Measurements from ENCODE around the gene CTBP2.

CTBP2 gene

DNA sequence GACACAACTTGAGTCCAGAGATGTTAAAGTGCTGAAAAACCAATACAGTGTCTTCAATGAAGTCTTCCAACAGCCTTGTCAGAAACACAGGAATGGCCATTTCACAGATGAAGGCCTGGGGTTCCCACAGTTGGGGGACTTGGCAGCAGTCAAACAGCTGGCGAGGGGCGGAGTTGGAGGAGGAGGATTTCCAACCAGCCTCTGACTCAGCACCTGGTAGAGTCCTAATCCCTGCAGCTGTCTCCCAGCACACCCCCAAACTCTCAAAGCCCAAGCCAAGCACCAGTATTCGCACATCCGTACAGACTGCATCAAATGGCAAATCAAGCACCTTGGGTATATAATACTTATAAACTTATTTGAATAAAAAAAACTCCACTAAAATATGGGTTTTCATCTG lies 28.0 kb downstream of the CTBP2 start:
- Histone ChIP-seq H3K4me1 (ENCODE audit: control insufficient read depth, insufficient read depth, low read length, poor library complexity, severe bottlenecking) (peaks cover 11% of the 10 kb centered on the region), H3K4me3 (ENCODE audit: extremely low read depth, insufficient read depth, low read length, poor library complexity, severe bottlenecking) (no peak overlapping the region), H3K27ac (ENCODE audit: low read depth, low read length, severe bottlenecking) (no peak overlapping the region), H3K36me3 (ENCODE audit: control insufficient read depth, insufficient read depth, low read length) (peaks cover 88% of the 10 kb centered on the region), H3K9me3 (ENCODE audit: control insufficient read depth, low read length) (peaks cover 4% of the 10 kb centered on the region)
- 100% methylated on average over 2 of the region's 4 CpGs; no CpG with 5 or more reads in 1 of the 2 experiments for WGBS, 2 experiments (ENCODE audit: insufficient coverage in 2 of 2)

DNA sequence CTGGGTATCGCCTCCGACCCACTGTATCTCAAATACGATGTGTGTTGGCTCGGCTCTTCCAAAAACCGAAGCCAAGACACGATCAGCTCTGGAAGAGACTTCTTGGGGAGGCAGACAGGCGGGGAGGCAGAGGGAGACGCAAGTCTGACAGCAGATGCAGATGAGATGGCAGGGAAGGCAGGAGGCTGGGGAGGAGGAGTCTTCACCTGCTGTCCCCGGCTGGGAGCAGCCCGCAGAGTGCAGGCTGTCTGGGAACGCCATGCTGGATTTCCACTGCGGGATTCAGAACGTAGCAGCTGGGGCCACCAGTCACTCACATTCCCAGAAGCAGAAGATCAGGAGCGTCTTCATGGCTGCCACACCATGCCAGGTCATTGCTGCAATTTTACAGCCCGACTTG lies 29.4 kb downstream of the CTBP2 start:
- H3K36me3 ChIP-seq (ENCODE audit: control insufficient read depth, insufficient read depth, low read length): peaks cover 83% of the 10 kb centered on the region
- H3K4me3 ChIP-seq (ENCODE audit: extremely low read depth, insufficient read depth, low read length, poor library complexity, severe bottlenecking): no peak overlapping the region
- 96% methylated on average over 11 to 15 of the region's 15 CpGs for WGBS, 2 experiments (ENCODE audit: insufficient coverage in 2 of 2)
- H3K9me3 ChIP-seq (ENCODE audit: control insufficient read depth, low read length): peaks cover 4% of the 10 kb centered on the region
- H3K27ac ChIP-seq (ENCODE audit: low read depth, low read length, severe bottlenecking): no peak overlapping the region
- no peaks in the 10 kb centered on the region for H3K4me1 ChIP-seq (ENCODE audit: control insufficient read depth, insufficient read depth, low read length, poor library complexity, severe bottlenecking)

DNA sequence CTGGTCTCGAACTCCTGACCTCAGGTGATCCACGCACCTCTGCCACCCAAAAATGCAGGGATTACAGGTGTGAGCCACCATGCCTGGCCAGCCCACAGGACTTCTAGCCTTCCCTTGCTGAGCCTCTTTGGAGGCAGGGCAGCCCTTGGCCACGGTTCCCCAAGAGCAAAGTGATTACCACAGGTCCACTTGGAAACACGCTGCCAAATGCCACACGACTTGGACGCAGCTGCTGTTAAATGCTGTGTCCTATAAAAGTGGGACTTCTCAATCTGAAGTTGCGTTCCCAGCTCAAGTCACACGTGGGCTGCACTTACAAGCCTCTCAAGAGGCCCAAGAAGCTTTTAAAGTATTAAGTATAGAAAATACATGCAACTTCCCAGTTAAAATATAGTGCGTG lies 30.1 kb downstream of the CTBP2 start:
- Histone ChIP-seq H3K4me3 (ENCODE audit: extremely low read depth, insufficient read depth, low read length, poor library complexity, severe bottlenecking) (no peak overlapping the region), H3K4me1 (ENCODE audit: control insufficient read depth, insufficient read depth, low read length, poor library complexity, severe bottlenecking) (no peaks in the 10 kb centered on the region), H3K36me3 (ENCODE audit: control insufficient read depth, insufficient read depth, low read length) (peaks cover 90% of the 10 kb centered on the region), H3K9me3 (ENCODE audit: control insufficient read depth, low read length) (peaks cover 4% of the 10 kb centered on the region), H3K27ac (ENCODE audit: low read depth, low read length, severe bottlenecking) (no peak overlapping the region)
- 98% methylated on average over 6 to 8 of the region's 9 CpGs for WGBS, 2 experiments (ENCODE audit: insufficient coverage in 2 of 2)

DNA sequence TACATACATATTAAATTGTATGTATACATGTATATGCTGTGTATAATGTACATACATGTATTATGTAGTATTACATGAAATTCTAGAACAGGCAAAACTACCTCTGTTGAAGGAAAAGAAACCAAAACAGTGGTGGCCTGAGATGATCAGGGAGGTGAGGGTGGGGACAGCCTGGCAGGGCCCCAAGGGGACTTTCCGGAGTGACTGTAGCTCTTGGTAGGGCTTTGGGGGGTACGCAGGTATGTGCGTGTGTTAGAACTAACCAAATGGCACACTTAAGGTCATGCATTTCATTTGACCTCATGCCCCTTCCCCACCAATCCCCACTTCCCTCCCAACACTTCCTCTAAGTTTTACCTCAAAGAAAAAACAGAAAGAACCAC lies 31.3 kb downstream of the CTBP2 start:
- Histone ChIP-seq H3K9me3 (ENCODE audit: control insufficient read depth, low read length) (peaks cover 4% of the 10 kb centered on the region), H3K4me3 (ENCODE audit: extremely low read depth, insufficient read depth, low read length, poor library complexity, severe bottlenecking) (no peak overlapping the region), H3K36me3 (ENCODE audit: control insufficient read depth, insufficient read depth, low read length) (peaks cover 85% of the 10 kb centered on the region), H3K4me1 (ENCODE audit: control insufficient read depth, insufficient read depth, low read length, poor library complexity, severe bottlenecking) (no peaks in the 10 kb centered on the region), H3K27ac (ENCODE audit: low read depth, low read length, severe bottlenecking) (no peak overlapping the region)
- WGBS, 2 experiments (ENCODE audit: insufficient coverage in 2 of 2): 60 to 100% methylated on average over 1 of the region's 3 CpGs

DNA sequence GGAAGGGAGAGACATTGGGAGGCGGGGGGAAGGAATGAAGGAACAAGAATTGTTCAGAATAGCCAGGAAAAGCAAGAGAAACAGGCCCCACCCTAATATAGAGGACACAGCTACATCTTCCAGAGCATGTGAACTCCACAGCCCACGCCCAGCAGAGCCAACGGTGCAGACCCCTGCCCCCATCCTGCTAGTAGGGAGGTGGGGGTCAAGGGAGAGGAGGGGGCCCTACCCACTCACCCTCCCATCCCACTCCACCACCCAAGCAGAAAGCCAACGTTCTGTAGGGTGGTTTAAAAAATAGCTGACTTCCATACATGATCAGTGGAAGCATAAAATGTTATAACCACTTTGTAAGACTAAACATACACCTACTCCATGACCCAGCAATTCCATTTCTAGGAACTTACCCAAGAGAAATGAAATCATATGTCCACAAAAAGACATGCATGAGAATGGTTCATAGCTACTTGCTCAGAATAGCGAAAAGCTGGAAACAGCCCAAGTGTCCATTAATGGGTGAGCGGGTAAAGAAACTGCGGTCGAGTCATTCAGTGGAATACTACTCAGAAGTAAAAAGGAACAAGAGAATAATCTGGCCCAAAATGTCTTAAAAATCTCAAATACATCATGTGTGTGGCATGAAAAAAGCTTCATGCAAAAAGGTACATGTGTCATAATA lies 31.8 kb downstream of the CTBP2 start:
- Histone ChIP-seq H3K4me3 (ENCODE audit: extremely low read depth, insufficient read depth, low read length, poor library complexity, severe bottlenecking) (no peak overlapping the region), H3K36me3 (ENCODE audit: control insufficient read depth, insufficient read depth, low read length) (peaks cover 85% of the 10 kb centered on the region), H3K27ac (ENCODE audit: low read depth, low read length, severe bottlenecking) (no peak overlapping the region), H3K9me3 (ENCODE audit: control insufficient read depth, low read length) (peaks cover 4% of the 10 kb centered on the region), H3K4me1 (ENCODE audit: control insufficient read depth, insufficient read depth, low read length, poor library complexity, severe bottlenecking) (peaks cover 2% of the 10 kb centered on the region)
- WGBS, 2 experiments (ENCODE audit: insufficient coverage in 2 of 2): 98 to 100% methylated on average over 2 to 5 of the region's 8 CpGs

DNA sequence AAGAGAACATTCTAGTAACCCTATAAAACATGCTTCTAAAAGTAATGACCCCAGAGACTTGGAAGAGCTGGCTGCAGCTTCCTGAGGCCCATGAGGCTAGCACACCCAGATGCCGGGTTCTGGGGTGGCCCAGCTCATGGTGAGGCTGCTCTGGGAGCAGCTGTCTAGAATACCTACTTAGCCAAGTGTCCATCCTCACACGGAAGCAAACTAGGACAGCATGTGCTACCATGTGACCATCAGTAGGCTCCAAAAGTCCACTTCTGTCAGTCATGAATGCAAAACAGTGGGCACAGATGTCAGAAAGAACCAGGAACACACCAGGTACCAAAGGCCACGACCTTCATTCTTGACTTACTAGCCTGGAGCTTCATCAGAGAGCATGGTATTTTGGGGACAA lies 32.4 kb downstream of the CTBP2 start:
- H3K27ac ChIP-seq (ENCODE audit: low read depth, low read length, severe bottlenecking): no peak overlapping the region
- peaks cover 3% of the 10 kb centered on the region for H3K4me1 ChIP-seq (ENCODE audit: control insufficient read depth, insufficient read depth, low read length, poor library complexity, severe bottlenecking)
- H3K4me3 ChIP-seq (ENCODE audit: extremely low read depth, insufficient read depth, low read length, poor library complexity, severe bottlenecking): no peak overlapping the region
- H3K36me3 ChIP-seq (ENCODE audit: control insufficient read depth, insufficient read depth, low read length): peaks cover 85% of the 10 kb centered on the region
- peaks cover 4% of the 10 kb centered on the region for H3K9me3 ChIP-seq (ENCODE audit: control insufficient read depth, low read length)
- 100% methylated on average over 3 of the region's 3 CpGs for WGBS, 2 experiments (ENCODE audit: insufficient coverage in 2 of 2)

DNA sequence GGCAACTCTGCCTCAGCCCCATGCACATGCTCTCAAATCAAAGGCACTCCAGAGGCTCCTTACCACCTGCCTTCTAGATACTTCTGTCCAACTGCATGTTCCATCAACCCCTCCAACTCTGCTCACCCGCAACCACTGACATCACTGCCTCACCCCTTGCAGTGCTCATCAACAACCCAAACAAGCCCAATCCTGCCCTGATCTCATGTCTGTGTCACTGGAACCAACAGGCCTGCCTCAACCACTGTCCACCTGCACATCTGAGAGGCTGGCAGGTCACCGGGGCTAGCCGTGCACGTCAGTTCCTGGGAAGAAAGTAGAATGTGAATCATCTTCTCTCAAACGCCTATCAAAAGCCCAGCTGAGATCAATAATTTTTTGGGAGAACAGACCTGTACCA lies 33.3 kb downstream of the CTBP2 start:
- peaks cover 4% of the 10 kb centered on the region for H3K9me3 ChIP-seq (ENCODE audit: control insufficient read depth, low read length)
- peaks cover 3% of the 10 kb centered on the region for H3K4me1 ChIP-seq (ENCODE audit: control insufficient read depth, insufficient read depth, low read length, poor library complexity, severe bottlenecking)
- no peak overlapping the region for H3K27ac ChIP-seq (ENCODE audit: low read depth, low read length, severe bottlenecking)
- peaks cover 87% of the 10 kb centered on the region for H3K36me3 ChIP-seq (ENCODE audit: control insufficient read depth, insufficient read depth, low read length)
- no peak overlapping the region for H3K4me3 ChIP-seq (ENCODE audit: extremely low read depth, insufficient read depth, low read length, poor library complexity, severe bottlenecking)
- 78 to 87% methylated on average over 3 to 5 of the region's 5 CpGs for WGBS, 2 experiments (ENCODE audit: insufficient coverage in 2 of 2)

DNA sequence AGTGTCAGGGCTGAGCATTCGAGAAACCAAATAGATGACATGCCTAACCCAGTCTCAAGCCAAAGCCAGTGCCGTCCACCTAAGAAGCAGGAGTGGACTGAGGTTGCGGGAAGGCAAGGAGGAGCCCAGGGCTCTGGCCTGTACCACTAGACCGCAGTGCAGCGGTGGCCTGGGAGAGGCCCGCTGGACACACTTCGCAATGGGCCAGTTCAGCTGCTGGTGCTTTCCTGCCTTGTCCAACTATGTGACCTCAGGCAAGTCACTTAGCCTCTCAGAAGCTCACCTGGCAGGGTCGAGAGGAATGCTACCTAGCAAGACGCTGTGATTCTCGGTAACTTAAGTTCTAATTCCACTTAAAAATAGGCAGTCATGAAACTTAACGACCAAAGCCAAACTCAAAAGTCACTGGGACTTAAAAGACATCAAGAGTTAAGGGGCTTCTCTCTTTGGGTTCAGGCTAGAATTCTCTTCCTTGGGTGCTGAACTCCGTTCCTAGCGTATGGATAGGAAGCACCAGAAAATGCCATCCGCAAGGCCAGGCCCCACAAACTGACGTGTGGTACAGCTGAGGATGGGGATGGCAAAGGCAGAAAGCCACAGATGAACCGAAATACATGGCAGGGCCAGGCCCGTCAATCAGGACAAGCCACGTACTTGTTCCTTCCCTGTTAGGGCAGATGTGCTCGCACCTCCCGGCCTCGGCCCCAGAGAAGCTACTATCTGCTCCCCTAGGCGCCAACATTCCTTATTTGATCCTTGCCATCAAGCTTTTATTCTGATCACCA lies 34.2 kb downstream of the CTBP2 start:
- peaks cover 4% of the 10 kb centered on the region for H3K4me1 ChIP-seq (ENCODE audit: control insufficient read depth, insufficient read depth, low read length, poor library complexity, severe bottlenecking)

DNA sequence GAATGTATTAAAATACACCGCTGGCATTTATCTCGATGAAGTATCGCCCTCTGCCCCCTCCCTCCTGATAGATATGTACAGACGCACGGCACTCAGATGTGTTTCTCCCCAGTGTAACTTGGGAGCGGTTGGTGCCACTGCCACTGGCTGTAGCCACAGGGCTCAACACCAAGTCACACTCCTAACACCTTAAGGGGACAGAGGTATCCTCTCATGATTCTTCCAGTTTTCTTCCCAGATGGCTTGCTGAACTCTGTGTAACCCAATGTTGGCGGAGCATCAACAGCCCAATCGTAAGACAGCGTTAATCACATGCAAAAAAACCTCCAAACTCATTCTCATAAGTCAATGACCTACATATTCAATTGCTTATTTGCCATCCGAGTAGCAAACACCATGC lies 35.5 kb downstream of the CTBP2 start:
- H3K27ac ChIP-seq (ENCODE audit: low read depth, low read length, severe bottlenecking): no peak overlapping the region
- peaks cover 87% of the 10 kb centered on the region for H3K36me3 ChIP-seq (ENCODE audit: control insufficient read depth, insufficient read depth, low read length)
- H3K4me1 ChIP-seq (ENCODE audit: control insufficient read depth, insufficient read depth, low read length, poor library complexity, severe bottlenecking): peaks cover 16% of the 10 kb centered on the region
- no peaks in the 10 kb centered on the region for H3K9me3 ChIP-seq (ENCODE audit: control insufficient read depth, low read length)
- H3K4me3 ChIP-seq (ENCODE audit: extremely low read depth, insufficient read depth, low read length, poor library complexity, severe bottlenecking): no peak overlapping the region
- WGBS, 2 experiments (ENCODE audit: insufficient coverage in 2 of 2): 85 to 95% methylated on average over 9 to 10 of the region's 10 CpGs

More for the DNA sequence above, 34.2 kb downstream of the CTBP2 start:
- H3K36me3 ChIP-seq (ENCODE audit: control insufficient read depth, insufficient read depth, low read length): peaks cover 87% of the 10 kb centered on the region
- WGBS, 2 experiments (ENCODE audit: insufficient coverage in 2 of 2): 95 to 96% methylated on average over 21 to 22 of the region's 22 CpGs
- H3K9me3 ChIP-seq (ENCODE audit: control insufficient read depth, low read length): no peaks in the 10 kb centered on the region
- no peak overlapping the region for H3K4me3 ChIP-seq (ENCODE audit: extremely low read depth, insufficient read depth, low read length, poor library complexity, severe bottlenecking)
- no peak overlapping the region for H3K27ac ChIP-seq (ENCODE audit: low read depth, low read length, severe bottlenecking)

DNA sequence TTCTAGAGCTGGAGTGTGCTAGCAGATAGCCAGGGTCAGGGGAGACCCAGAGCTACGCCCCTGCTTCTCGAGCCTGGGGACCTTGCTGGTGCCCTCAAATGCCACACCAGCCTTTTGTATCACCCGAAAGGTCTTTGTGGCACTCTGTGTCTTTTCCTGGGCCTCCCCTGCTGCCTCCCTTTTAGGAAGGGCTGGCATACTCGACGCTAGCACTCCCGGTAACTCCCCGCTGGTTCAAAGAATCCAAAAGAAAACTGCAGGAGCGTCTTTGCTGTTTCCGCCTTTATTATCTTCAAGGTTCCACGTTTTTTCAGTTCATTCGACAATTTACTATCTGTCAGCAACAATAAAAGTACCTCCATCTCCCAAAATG lies 36.3 kb downstream of the CTBP2 start:
- peaks cover 16% of the 10 kb centered on the region for H3K4me1 ChIP-seq (ENCODE audit: control insufficient read depth, insufficient read depth, low read length, poor library complexity, severe bottlenecking)
- no peaks in the 10 kb centered on the region for H3K9me3 ChIP-seq (ENCODE audit: control insufficient read depth, low read length)
- no peak overlapping the region for H3K4me3 ChIP-seq (ENCODE audit: extremely low read depth, insufficient read depth, low read length, poor library complexity, severe bottlenecking)
- H3K27ac ChIP-seq (ENCODE audit: low read depth, low read length, severe bottlenecking): no peak overlapping the region
- H3K36me3 ChIP-seq (ENCODE audit: control insufficient read depth, insufficient read depth, low read length): peaks cover 82% of the 10 kb centered on the region
- WGBS, 2 experiments (ENCODE audit: insufficient coverage in 2 of 2): 90 to 92% methylated on average over 9 to 10 of the region's 11 CpGs

Data from mesodermal cell (in vitro differentiated cells).